Measurements from ENCODE around the gene ADORA2B.
"Not testable (repeated sequence)": the region's sequence is repeated elsewhere in the genome, so short reads cannot be mapped to it uniquely, and the experiment has no call there.

Gene ADORA2B

GRCh38 chr17:15977894-15978293, 33.0 kb downstream of the ADORA2B start:
- peak; percentile 9 for FAIRE-seq
- no peak for DNase-seq (ENCODE audit: insufficient read length, low spot score)

- no peak for DNase-seq (ENCODE audit: insufficient read length, low spot score)
- FAIRE-seq: no peak
Observed at GRCh38 chr17:15978606-15979005, 33.7 kb downstream of the ADORA2B start.

GRCh38 chr17:15979013-15979412, 34.1 kb downstream of the ADORA2B start:
- not testable (repeated sequence) for DNase-seq (ENCODE audit: insufficient read length, low spot score); FAIRE-seq

- DNase-seq (ENCODE audit: insufficient read length, low spot score): no peak
- FAIRE-seq: no peak
Observed at GRCh38 chr17:15981208-15981607, 36.3 kb downstream of the ADORA2B start.

- DNase-seq (ENCODE audit: insufficient read length, low spot score) (peak; percentile 62), FAIRE-seq (peak; percentile 4)
Observed at GRCh38 chr17:15981646-15982580, 37.0 kb downstream of the ADORA2B start.

- no peak for DNase-seq (ENCODE audit: insufficient read length, low spot score)
- FAIRE-seq: no peak
Observed at GRCh38 chr17:15996322-15996721, 51.4 kb downstream of the ADORA2B start.

- DNase-seq (ENCODE audit: insufficient read length, low spot score) (no peak), FAIRE-seq (no peak)
Observed at GRCh38 chr17:15998031-15998562, 53.2 kb downstream of the ADORA2B start.

- DNase-seq (ENCODE audit: insufficient read length, low spot score) (peak; percentile 99), FAIRE-seq (peak; percentile 100)
Observed at GRCh38 chr17:15999141-15999973, 54.4 kb downstream of the ADORA2B start, which contains the start of the genes TTC19 and ZSWIM7. TSS of gene TTC19 (plus strand) at chr17:15999824. CDS start at chr17:15999849, 25 bp downstream. TSS of gene ZSWIM7 (minus strand) at chr17:15999704. CDS start at chr17:15999594, 110 bp downstream.

GRCh38 chr17:15999974-16000827, 55.3 kb downstream of the ADORA2B start:
- peak; percentile 46 for FAIRE-seq

GRCh38 chr17:16001226-16001897, 56.4 kb downstream of the ADORA2B start:
- FAIRE-seq: no peak
- DNase-seq (ENCODE audit: insufficient read length, low spot score): no peak

More at GRCh38 chr17:15999974-16000827, 55.3 kb downstream of the ADORA2B start:
- DNase-seq (ENCODE audit: insufficient read length, low spot score): peak; percentile 39

- no peak for DNase-seq (ENCODE audit: insufficient read length, low spot score)
- FAIRE-seq: no peak
Observed at GRCh38 chr17:16002708-16003260, 57.9 kb downstream of the ADORA2B start.

GRCh38 chr17:16003841-16004240, 58.9 kb downstream of the ADORA2B start:
- DNase-seq (ENCODE audit: insufficient read length, low spot score): no peak
- no peak for FAIRE-seq

- no peak for FAIRE-seq
- DNase-seq (ENCODE audit: insufficient read length, low spot score): no peak
Observed at GRCh38 chr17:16005636-16006035, 60.7 kb downstream of the ADORA2B start.

- FAIRE-seq: peak; percentile 80
- DNase-seq (ENCODE audit: insufficient read length, low spot score): no peak
Observed at GRCh38 chr17:16007439-16007838, 62.5 kb downstream of the ADORA2B start.

GRCh38 chr17:16013943-16014407, 69.0 kb downstream of the ADORA2B start:
- FAIRE-seq (peak; percentile 87), DNase-seq (ENCODE audit: insufficient read length, low spot score) (peak; percentile 72)

- FAIRE-seq (peak; percentile 36), DNase-seq (ENCODE audit: insufficient read length, low spot score) (no peak)
Observed at GRCh38 chr17:16019347-16019746, 74.4 kb downstream of the ADORA2B start.

GRCh38 chr17:16023881-16024280, 79.0 kb downstream of the ADORA2B start:
- FAIRE-seq: no peak
- no peak for DNase-seq (ENCODE audit: insufficient read length, low spot score)

GRCh38 chr17:16025202-16025601, 80.3 kb downstream of the ADORA2B start:
- FAIRE-seq: peak; percentile 52

More at GRCh38 chr17:16025202-16025601, 80.3 kb downstream of the ADORA2B start:
- DNase-seq (ENCODE audit: insufficient read length, low spot score): no peak

Data from HTR-8/SVneo (cell line).